Activated CD8-positive, alpha-beta T cell treated with anti-CD3 and anti-CD28 coated beads for 36 hours (primary cell): Measurements from ENCODE around the gene WDPCP. TPM values are rescaled to one million over a fixed set of nuclear protein-coding genes. Genes with fewer than 3 reads are reported as not detected.

ENCODE experiments used
- ATAC-seq: fragments of 200-7000 bp; cut with Tn5 transposase; one replicate; pipeline ENCODE4 v1.10.0; 2021; ENCODE audit warnings: mild to moderate bottlenecking, moderate library complexity
- CTCF ChIA-PET: fragments of 350-600 bp; sonication (Branson Sonifier 250); formaldehyde crosslinking; loops from one replicate; lab custom pipeline; 2021; ENCODE audit warnings: antibody characterized with exemption; lab: Charles Lee
- POLR2A ChIA-PET: fragments of 350-600 bp; sonication (Branson Sonifier 250); formaldehyde crosslinking; loops from one replicate; lab custom pipeline; 2021; ENCODE audit warnings: antibody characterized with exemption; lab: Charles Lee
- DNase-seq: peaks from one replicate; pipeline ENCODE4 v3.0.0-alpha.2; 2020
- H3K27ac Mint-ChIP-seq: one replicate; pipeline ENCODE4 v1.8.0; 2021; ENCODE audit warnings: mild to moderate bottlenecking, mixed read lengths
- H3K27me3 Mint-ChIP-seq: one replicate; pipeline ENCODE4 v1.8.0; 2021; ENCODE audit warnings: mixed read lengths
- H3K36me3 Mint-ChIP-seq: one replicate; pipeline ENCODE4 v1.8.0; 2021; ENCODE audit warnings: low read depth, mixed read lengths
- H3K4me1 Mint-ChIP-seq: one replicate; pipeline ENCODE4 v1.8.0; 2021; ENCODE audit warnings: low read depth, mixed read lengths
- H3K4me3 Mint-ChIP-seq: one replicate; pipeline ENCODE4 v1.8.0; 2021; ENCODE audit warnings: mild to moderate bottlenecking, moderate library complexity, mixed read lengths
- H3K9me3 Mint-ChIP-seq: one replicate; pipeline ENCODE4 v1.8.0; 2021; ENCODE audit warnings: mixed read lengths
- intact Hi-C: fragments of 100-400 bp; cut with micrococcal nuclease; formaldehyde crosslinking; loops from one replicate; pipeline ENCODE4 v1.10.0; 2022
- total RNA-seq, 2 experiments: library from RNA; stranded (reverse); gene quantifications; one replicate each; pipeline ENCODE4 v1.2.3, GENCODE V29; 2021
- TF ChIP-seq, protein P1 (sequence below): fragments of 200-600 bp; IDR thresholded peaks from one replicate; pipeline ENCODE4 v1.8.0; 2022; ENCODE audit warnings: antibody characterized with exemption, mild to moderate bottlenecking

Gene WDPCP, protein sequence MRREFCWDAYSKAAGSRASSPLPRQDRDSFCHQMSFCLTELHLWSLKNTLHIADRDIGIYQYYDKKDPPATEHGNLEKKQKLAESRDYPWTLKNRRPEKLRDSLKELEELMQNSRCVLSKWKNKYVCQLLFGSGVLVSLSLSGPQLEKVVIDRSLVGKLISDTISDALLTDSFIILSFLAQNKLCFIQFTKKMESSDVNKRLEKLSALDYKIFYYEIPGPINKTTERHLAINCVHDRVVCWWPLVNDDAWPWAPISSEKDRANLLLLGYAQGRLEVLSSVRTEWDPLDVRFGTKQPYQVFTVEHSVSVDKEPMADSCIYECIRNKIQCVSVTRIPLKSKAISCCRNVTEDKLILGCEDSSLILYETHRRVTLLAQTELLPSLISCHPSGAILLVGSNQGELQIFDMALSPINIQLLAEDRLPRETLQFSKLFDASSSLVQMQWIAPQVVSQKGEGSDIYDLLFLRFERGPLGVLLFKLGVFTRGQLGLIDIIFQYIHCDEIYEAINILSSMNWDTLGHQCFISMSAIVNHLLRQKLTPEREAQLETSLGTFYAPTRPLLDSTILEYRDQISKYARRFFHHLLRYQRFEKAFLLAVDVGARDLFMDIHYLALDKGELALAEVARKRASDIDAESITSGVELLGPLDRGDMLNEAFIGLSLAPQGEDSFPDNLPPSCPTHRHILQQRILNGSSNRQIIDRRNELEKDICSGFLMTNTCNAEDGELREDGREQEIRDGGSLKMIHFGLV
- 1 to 10 TPM; 5.0 to 5.8 TPM for total RNA-seq

DNA sequence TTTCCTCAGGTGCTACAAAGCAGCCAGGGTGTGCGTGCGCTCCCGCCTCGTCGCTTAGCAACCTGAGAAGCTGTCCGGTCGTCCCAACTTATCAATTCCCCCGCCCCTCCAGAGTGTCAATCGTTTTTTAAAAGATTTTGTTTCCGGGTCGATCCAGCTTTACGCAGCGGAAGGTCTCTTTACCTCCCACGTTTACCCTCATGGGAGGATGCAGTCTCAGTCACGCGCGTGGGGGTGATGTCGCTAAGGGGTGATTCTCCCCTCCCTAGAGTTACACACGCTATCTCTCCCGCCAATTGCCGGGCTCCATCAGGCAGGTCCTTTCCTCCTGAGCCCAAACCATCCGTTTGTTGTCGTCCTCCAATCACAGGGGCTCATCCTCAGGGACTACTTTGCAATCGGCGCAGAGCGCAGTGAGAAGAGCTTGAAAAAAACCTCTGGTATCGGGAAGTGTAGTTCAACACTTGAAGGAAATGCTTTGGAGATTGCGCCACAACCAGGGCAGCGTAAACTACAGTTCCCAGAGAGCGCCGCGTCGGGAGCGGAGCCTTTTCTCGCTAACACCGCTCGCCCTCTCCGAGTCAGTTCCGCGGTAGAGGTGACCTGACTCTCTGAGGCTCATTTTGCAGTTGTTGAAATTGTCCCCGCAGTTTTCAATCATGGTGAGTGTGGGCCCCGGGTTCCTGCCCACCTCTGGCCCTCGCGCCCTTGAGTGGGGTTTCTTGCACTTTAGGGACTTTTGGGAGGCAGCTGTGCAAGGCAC is at the start of gene WDPCP, which contains the start of gene MDH1:
Gene WDPCP (minus strand): TSS at position 93 of the 763 bp plus-strand sequence. CDS start 206 bp downstream, outside the sequence.
Gene MDH1 (plus strand): TSS at position 579 of the 763 bp plus-strand sequence. CDS start 81 bp downstream, at position 660.
- POLR2A ChIA-PET = interaction anchor here (0.6 to 2.6 kb wide), 15 partner anchors 9 to 681 kb away, joined by 3 to 18 read pairs (median 3); partner anchors contain the start of gene UGP2
- peak; percentile 97 for DNase-seq
- peak; percentile 92 for ATAC-seq
- Mint-ChIP-seq H3K27me3 (no peaks in the 10 kb centered on the region), H3K4me1 (peaks cover 36% of the 10 kb centered on the region), H3K9me3 (no peaks in the 10 kb centered on the region), H3K4me3 (peak within 1 kb of the TSS; percentile 89), H3K27ac (peak within 1 kb of the TSS; percentile 96), H3K36me3 (peaks cover 18% of the 10 kb centered on the region)
- TF ChIP-seq, protein P1, sequence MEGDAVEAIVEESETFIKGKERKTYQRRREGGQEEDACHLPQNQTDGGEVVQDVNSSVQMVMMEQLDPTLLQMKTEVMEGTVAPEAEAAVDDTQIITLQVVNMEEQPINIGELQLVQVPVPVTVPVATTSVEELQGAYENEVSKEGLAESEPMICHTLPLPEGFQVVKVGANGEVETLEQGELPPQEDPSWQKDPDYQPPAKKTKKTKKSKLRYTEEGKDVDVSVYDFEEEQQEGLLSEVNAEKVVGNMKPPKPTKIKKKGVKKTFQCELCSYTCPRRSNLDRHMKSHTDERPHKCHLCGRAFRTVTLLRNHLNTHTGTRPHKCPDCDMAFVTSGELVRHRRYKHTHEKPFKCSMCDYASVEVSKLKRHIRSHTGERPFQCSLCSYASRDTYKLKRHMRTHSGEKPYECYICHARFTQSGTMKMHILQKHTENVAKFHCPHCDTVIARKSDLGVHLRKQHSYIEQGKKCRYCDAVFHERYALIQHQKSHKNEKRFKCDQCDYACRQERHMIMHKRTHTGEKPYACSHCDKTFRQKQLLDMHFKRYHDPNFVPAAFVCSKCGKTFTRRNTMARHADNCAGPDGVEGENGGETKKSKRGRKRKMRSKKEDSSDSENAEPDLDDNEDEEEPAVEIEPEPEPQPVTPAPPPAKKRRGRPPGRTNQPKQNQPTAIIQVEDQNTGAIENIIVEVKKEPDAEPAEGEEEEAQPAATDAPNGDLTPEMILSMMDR = no peak
- CTCF ChIA-PET = interaction anchor here (0.7 to 1.5 kb wide), 3 partner anchors 13 to 273 kb away, joined by 3 to 5 read pairs (median 5); no protein-coding TSS in a partner anchor
- intact Hi-C loops = loop anchor here (10.0 kb wide), 1 partner anchor 256 kb away; the partner anchor contains the start of gene UGP2

DNA sequence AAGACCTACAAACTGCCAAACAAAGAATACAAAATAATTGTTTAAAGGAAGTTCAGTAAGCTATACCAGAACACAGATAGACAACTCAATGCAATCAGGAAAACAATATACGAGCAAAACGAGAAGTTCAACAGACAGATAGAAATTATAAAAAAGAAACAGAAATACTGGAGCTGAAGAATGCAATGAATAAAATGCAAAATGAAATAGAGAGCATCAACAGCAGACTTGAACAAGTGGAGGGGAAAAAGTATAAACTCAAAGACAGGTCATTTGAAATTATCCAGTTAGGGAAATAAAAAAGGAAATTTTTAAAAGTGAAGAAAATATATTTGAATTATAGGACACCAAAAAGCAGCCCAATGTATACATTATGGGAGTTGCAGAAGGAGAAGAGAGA is 44.1 kb upstream of the WDPCP start:
- Mint-ChIP-seq H3K9me3 (peaks cover 29% of the 10 kb centered on the region), H3K36me3 (no peaks in the 10 kb centered on the region), H3K27me3 (peaks cover 3% of the 10 kb centered on the region), H3K4me3 (no peak overlapping the region), H3K27ac (no peak overlapping the region), H3K4me1 (no peaks in the 10 kb centered on the region)
- ChIA-PET CTCF (no interaction called here), POLR2A (no interaction called here)
- TF ChIP-seq, protein P1 = no peak
- intact Hi-C loops = no loop called here
- DNase-seq (no peak), ATAC-seq (no peak)

DNA sequence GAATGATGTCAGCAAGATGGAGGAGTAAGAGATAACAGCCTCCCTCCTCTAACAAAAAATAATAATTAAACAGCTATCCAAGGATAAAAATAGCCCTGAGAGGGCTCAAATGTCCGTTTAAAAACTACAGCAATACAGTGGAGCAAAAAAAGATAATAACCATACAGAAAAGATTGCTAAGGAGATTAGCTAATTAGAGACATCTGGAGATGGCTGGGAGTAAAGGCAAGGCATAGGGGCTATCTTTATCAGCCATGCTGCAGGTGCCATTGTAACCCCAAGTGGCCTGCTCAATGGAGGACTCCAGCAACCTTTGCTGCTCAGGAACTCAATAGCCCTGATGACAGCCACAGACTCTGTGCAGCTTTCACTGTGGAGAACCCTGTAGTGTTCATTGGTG is 43.2 kb upstream of the WDPCP start:
- intact Hi-C loops = no loop called here
- peaks cover 28% of the 10 kb centered on the region for H3K9me3 Mint-ChIP-seq
- no peaks in the 10 kb centered on the region for H3K36me3 Mint-ChIP-seq
- TF ChIP-seq, protein P1 = no peak
- no peak overlapping the region for H3K27ac Mint-ChIP-seq
- H3K4me1 Mint-ChIP-seq = no peaks in the 10 kb centered on the region
- DNase-seq = no peak
- no peak for ATAC-seq
- peaks cover 3% of the 10 kb centered on the region for H3K27me3 Mint-ChIP-seq
- H3K4me3 Mint-ChIP-seq = no peak overlapping the region
- CTCF ChIA-PET = no interaction called here
- POLR2A ChIA-PET = no interaction called here

DNA sequence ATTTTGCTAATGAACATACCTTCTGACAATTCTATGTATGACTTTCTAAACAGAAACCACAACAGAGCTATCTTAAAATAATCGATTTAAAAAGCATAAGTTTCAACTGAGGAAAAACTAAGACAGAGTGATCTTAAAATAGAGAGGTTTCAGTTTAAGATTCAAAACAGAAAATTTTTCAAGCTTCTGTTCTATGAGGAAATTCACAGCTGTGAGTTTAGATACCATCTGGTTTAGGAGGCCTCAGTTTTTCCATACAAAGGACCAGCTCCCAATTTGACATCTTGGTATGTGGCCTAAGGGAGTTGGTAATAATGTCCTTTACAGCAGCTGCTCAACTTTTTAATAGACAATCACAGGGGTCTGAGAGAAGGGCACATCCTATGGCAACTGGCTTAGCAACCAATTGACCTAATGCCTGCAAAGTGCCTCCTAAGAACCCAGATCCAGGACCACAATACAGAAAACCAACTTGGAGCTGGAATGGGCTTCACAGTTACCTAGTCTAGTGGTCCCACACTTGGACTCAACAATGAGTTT is 40.2 kb upstream of the WDPCP start:
- ATAC-seq = no peak
- Mint-ChIP-seq H3K27ac (no peak overlapping the region), H3K4me1 (peaks cover 2% of the 10 kb centered on the region), H3K36me3 (no peaks in the 10 kb centered on the region), H3K4me3 (no peak overlapping the region), H3K27me3 (peaks cover 8% of the 10 kb centered on the region), H3K9me3 (peaks cover 9% of the 10 kb centered on the region)
- POLR2A ChIA-PET = no interaction called here
- intact Hi-C loops = no loop called here
- TF ChIP-seq, protein P1 = no peak
- DNase-seq = no peak
- CTCF ChIA-PET = interaction anchor here (1.9 kb wide), 1 partner anchor 10 kb away, joined by 4 read pairs; no protein-coding TSS in a partner anchor
